Medulla oblongata (tissue), 1 donor: ENCODE results near the gene SLC8A3.

Experiments
- DNase-seq: peaks from one replicate; pipeline ENCODE4 v3.0.0-alpha.2; 2015; ENCODE audit errors: extremely low spot score

The SLC8A3 gene

GRCh38 chr14:70177081-70177800 lies 11.5 kb downstream of the SLC8A3 start:
- DNase-seq, result no peak

- DNase-seq, result no peak
Measured at GRCh38 chr14:70173569-70173968, 15.2 kb downstream of the SLC8A3 start.

GRCh38 chr14:70171726-70172125 lies 17.0 kb downstream of the SLC8A3 start:
- DNase-seq, result peak; percentile 18

GRCh38 chr14:70170976-70171375 lies 17.8 kb downstream of the SLC8A3 start:
- no peak for DNase-seq

GRCh38 chr14:70168406-70168805 lies 20.3 kb downstream of the SLC8A3 start:
- DNase-seq, result no peak

- no peak for DNase-seq
Measured at GRCh38 chr14:70166530-70167203, 22.1 kb downstream of the SLC8A3 start.

- DNase-seq, result no peak
Measured at GRCh38 chr14:70162358-70162757, 26.4 kb downstream of the SLC8A3 start.

- DNase-seq, result no peak
Measured at GRCh38 chr14:70156592-70156991, 32.2 kb downstream of the SLC8A3 start.

- no peak for DNase-seq
Measured at GRCh38 chr14:70152704-70153103, 36.0 kb downstream of the SLC8A3 start.

- DNase-seq, result no peak
Measured at GRCh38 chr14:70152081-70152480, 36.7 kb downstream of the SLC8A3 start.

GRCh38 chr14:70149596-70150165 lies 39.1 kb downstream of the SLC8A3 start:
- no peak for DNase-seq

- DNase-seq, result no peak
Measured at GRCh38 chr14:70148911-70149595, 39.7 kb downstream of the SLC8A3 start.

GRCh38 chr14:70148351-70148750 lies 40.4 kb downstream of the SLC8A3 start:
- no peak for DNase-seq

GRCh38 chr14:70144046-70144445 lies 44.7 kb downstream of the SLC8A3 start:
- no peak for DNase-seq

- no peak for DNase-seq
Measured at GRCh38 chr14:70143306-70143705, 45.4 kb downstream of the SLC8A3 start.

- no peak for DNase-seq
Measured at GRCh38 chr14:70140614-70141013, 48.1 kb downstream of the SLC8A3 start.

GRCh38 chr14:70139384-70139783 lies 49.4 kb downstream of the SLC8A3 start:
- DNase-seq, result no peak

GRCh38 chr14:70137788-70138187 lies 51.0 kb downstream of the SLC8A3 start:
- no peak for DNase-seq

GRCh38 chr14:70133461-70133860 lies 55.3 kb downstream of the SLC8A3 start:
- no peak for DNase-seq

GRCh38 chr14:70130482-70130881 lies 58.3 kb downstream of the SLC8A3 start:
- no peak for DNase-seq

- DNase-seq, result no peak
Measured at GRCh38 chr14:70127186-70127585, 61.6 kb downstream of the SLC8A3 start.

GRCh38 chr14:70123796-70124195 lies 65.0 kb downstream of the SLC8A3 start:
- no peak for DNase-seq

GRCh38 chr14:70121521-70121920 lies 67.2 kb downstream of the SLC8A3 start:
- DNase-seq, result no peak
